ENCODE results near the gene MEIS2.

MEIS2 gene

GRCh38 chr15:36899696-36900095, 200.7 kb downstream of the MEIS2 start:
- Histone ChIP-seq H3K4me1 (ENCODE audit: insufficient read depth, low read length, poor library complexity, severe bottlenecking) (no peaks in the 10 kb centered on the region), H2AFZ (ENCODE audit: low read length) (no peak overlapping the region)
- TF ChIP-seq EZH2phosphoT487 (IDR thresholded peaks at IDR 0.05; ENCODE audit: borderline replicate concordance) (no peak), CTCF (conservative IDR thresholded peaks at IDR 0.05; ENCODE audit: low read length) (no peak)

GRCh38 chr15:36898536-36899126, 201.7 kb downstream of the MEIS2 start:
- Histone ChIP-seq H3K4me1 (ENCODE audit: insufficient read depth, low read length, poor library complexity, severe bottlenecking) (no peaks in the 10 kb centered on the region), H4K20me1 (ENCODE audit: insufficient read depth, low read length, poor library complexity, severe bottlenecking) (no peaks in the 10 kb centered on the region), H3K27me3 (ENCODE audit: insufficient read depth, low read length, poor library complexity, severe bottlenecking) (no peaks in the 10 kb centered on the region), H3K36me3 (ENCODE audit: insufficient read depth, low read length) (no peaks in the 10 kb centered on the region), H3K9me2 (replicated peaks; ENCODE audit: low read depth, low read length) (no peaks in the 10 kb centered on the region), H3K9me3 (ENCODE audit: insufficient read depth, low read depth, low read length) (no peaks in the 10 kb centered on the region), H3K4me2 (ENCODE audit: low read depth, low read length, poor library complexity, severe bottlenecking) (no peak overlapping the region), H3K9ac (ENCODE audit: low read depth, low read length, poor library complexity, severe bottlenecking) (no peak overlapping the region), H3K4me3 (ENCODE audit: low read length, poor library complexity, severe bottlenecking) (no peak overlapping the region), H3F3A (ENCODE audit: low read depth) (no peaks in the 10 kb centered on the region), H2AFZ (ENCODE audit: low read length) (no peak overlapping the region), H3K79me2 (ENCODE audit: insufficient read depth, low read length) (no peaks in the 10 kb centered on the region)
- no peak for TF ChIP-seq EZH2phosphoT487 (IDR thresholded peaks at IDR 0.05; ENCODE audit: borderline replicate concordance)
- no peak for TF ChIP-seq CTCF (conservative IDR thresholded peaks at IDR 0.05; ENCODE audit: low read length)

More at GRCh38 chr15:36899696-36900095, 200.7 kb downstream of the MEIS2 start:
- Histone ChIP-seq H3K79me2 (ENCODE audit: insufficient read depth, low read length) (no peaks in the 10 kb centered on the region), H3K9ac (ENCODE audit: low read depth, low read length, poor library complexity, severe bottlenecking) (no peak overlapping the region), H3K4me3 (ENCODE audit: low read length, poor library complexity, severe bottlenecking) (no peak overlapping the region), H3F3A (ENCODE audit: low read depth) (no peaks in the 10 kb centered on the region), H3K9me2 (replicated peaks; ENCODE audit: low read depth, low read length) (no peaks in the 10 kb centered on the region), H3K27me3 (ENCODE audit: insufficient read depth, low read length, poor library complexity, severe bottlenecking) (no peaks in the 10 kb centered on the region), H4K20me1 (ENCODE audit: insufficient read depth, low read length, poor library complexity, severe bottlenecking) (no peaks in the 10 kb centered on the region), H3K4me2 (ENCODE audit: low read depth, low read length, poor library complexity, severe bottlenecking) (no peak overlapping the region), H3K9me3 (ENCODE audit: insufficient read depth, low read depth, low read length) (no peaks in the 10 kb centered on the region), H3K36me3 (ENCODE audit: insufficient read depth, low read length) (no peaks in the 10 kb centered on the region)

GRCh38 chr15:36897834-36898233, 202.5 kb downstream of the MEIS2 start:
- no peaks in the 10 kb centered on the region for H3K79me2 ChIP-seq (ENCODE audit: insufficient read depth, low read length)
- no peak overlapping the region for H2AFZ ChIP-seq (ENCODE audit: low read length)
- no peaks in the 10 kb centered on the region for H3K27me3 ChIP-seq (ENCODE audit: insufficient read depth, low read length, poor library complexity, severe bottlenecking)
- H3K4me3 ChIP-seq (ENCODE audit: low read length, poor library complexity, severe bottlenecking): no peak overlapping the region
- H3K36me3 ChIP-seq (ENCODE audit: insufficient read depth, low read length): no peaks in the 10 kb centered on the region
- H4K20me1 ChIP-seq (ENCODE audit: insufficient read depth, low read length, poor library complexity, severe bottlenecking): no peaks in the 10 kb centered on the region
- no peaks in the 10 kb centered on the region for H3K9me2 ChIP-seq (replicated peaks; ENCODE audit: low read depth, low read length)
- no peak overlapping the region for H3K4me2 ChIP-seq (ENCODE audit: low read depth, low read length, poor library complexity, severe bottlenecking)
- H3F3A ChIP-seq (ENCODE audit: low read depth): no peaks in the 10 kb centered on the region
- H3K9ac ChIP-seq (ENCODE audit: low read depth, low read length, poor library complexity, severe bottlenecking): no peak overlapping the region
- no peak for TF ChIP-seq EZH2phosphoT487 (IDR thresholded peaks at IDR 0.05; ENCODE audit: borderline replicate concordance)
- no peak for TF ChIP-seq CTCF (conservative IDR thresholded peaks at IDR 0.05; ENCODE audit: low read length)
- no peaks in the 10 kb centered on the region for H3K4me1 ChIP-seq (ENCODE audit: insufficient read depth, low read length, poor library complexity, severe bottlenecking)
- no peaks in the 10 kb centered on the region for H3K9me3 ChIP-seq (ENCODE audit: insufficient read depth, low read depth, low read length)
